HCT116 (cell line): Measurements from ENCODE around the gene DOP1A. TPM values are rescaled to one million over a fixed set of nuclear protein-coding genes. Genes with fewer than 3 reads are reported as not detected.

Experiments used
- ATAC-seq: fragments of 200-7000 bp; cut with Tn5 transposase; 2 replicates; pipeline ENCODE4 v1.9.1; 2020; ENCODE audit warnings: mild to moderate bottlenecking, moderate library complexity
- BruUV-seq: library from RNA; stranded (reverse); fragments of 400-500 nt; replicated peaks from 2 replicates; lab custom pipeline; 2021; lab: Mats Ljungman, UMichigan
- CTCF ChIA-PET: fragments of 300-600 bp; sonication (Branson Sonifier 250); formaldehyde crosslinking; loops from one replicate; lab custom pipeline; 2021; ENCODE audit warnings: antibody characterized with exemption; lab: Charles Lee
- POLR2A ChIA-PET: fragments of 300-600, 350-600 bp; sonication (Branson Sonifier 250); formaldehyde crosslinking; loops from one replicate; lab custom pipeline; 2021; ENCODE audit warnings: antibody characterized with exemption; lab: Charles Lee
- RAD21 ChIA-PET, 2 experiments: fragments of 300-600 bp; sonication (Branson Sonifier 250); formaldehyde crosslinking; loops; one replicate each; lab custom pipeline; 2023; ENCODE audit warnings: low total read pairs in 2 of 2; ENCODE audit not compliant: uncharacterized antibody in 2 of 2, unreplicated experiment in 2 of 2, low non-redundant PET in 1 of 2; lab: Charles Lee
- DNase-seq: peaks from one replicate; pipeline ENCODE4 v3.0.0-alpha.2; 2010; ENCODE audit warnings: low read depth, low spot score
- H2AFZ ChIP-seq: fragments of 200-600 bp; shearing (Covaris generic), sonication (generic); 2 replicates; pipeline ENCODE4 v1.6.1; 2017; ENCODE audit warnings: low read depth, mixed run types, mixed read lengths, antibody characterized with exemption, low read length; ENCODE audit not compliant: poor library complexity, severe bottlenecking
- H3K27ac ChIP-seq: 2 replicates; pipeline ENCODE4 v1.5.1; 2012; ENCODE audit warnings: low read depth, low read length
- H3K27me3 ChIP-seq: fragments of 200-600 bp; sonication (generic); 2 replicates; pipeline ENCODE4 v1.6.1; 2016; ENCODE audit warnings: mixed run types, low read length, mixed read lengths; ENCODE audit not compliant: insufficient read depth
- H3K36me3 ChIP-seq, 2 experiments: fragments of 200-500 bp in 1 of 2; fragments of 200-600 bp in 1 of 2; sonication (Bioruptor generic) in 1 of 2; sonication (generic) in 1 of 2; 2 replicates each; pipeline versions ENCODE4 v1.5.1 to v1.6.1; 2014 to 2016; ENCODE audit warnings: low read length in 2 of 2, inconsistent platforms in 1 of 2, mixed read lengths in 1 of 2, mixed run types in 1 of 2; ENCODE audit not compliant: insufficient read depth in 2 of 2, control insufficient read depth in 1 of 2
- H3K4me1 ChIP-seq, 2 experiments: fragments of 200-600 bp in 1 of 2; sonication (generic) in 1 of 2; 2 replicates each; pipeline versions ENCODE4 v1.5.1 to v1.6.1; 2012 to 2017; ENCODE audit warnings: low read length in 2 of 2, inconsistent platforms in 1 of 2, mild to moderate bottlenecking in 1 of 2, mixed read lengths in 1 of 2, mixed run types in 1 of 2, moderate library complexity in 1 of 2; ENCODE audit not compliant: insufficient read depth in 2 of 2, control insufficient read depth in 1 of 2
- H3K4me2 ChIP-seq: fragments of 200-600 bp; sonication (generic); 2 replicates; pipeline ENCODE4 v1.6.1; 2017; ENCODE audit warnings: mixed run types, low read length, mixed read lengths
- H3K4me3 ChIP-seq, 2 experiments: fragments of 200-600 bp in 1 of 2; sonication (generic) in 1 of 2; replicated peaks in 1 of 2; 2 replicates each; pipeline ENCODE4 v1.5.1; 2011 to 2016; ENCODE audit warnings: low read length in 2 of 2, control low read depth in 1 of 2, low read depth in 1 of 2, mild to moderate bottlenecking in 1 of 2, mixed read lengths in 1 of 2, mixed run types in 1 of 2
- H3K79me2 ChIP-seq: fragments of 200-600 bp; sonication (generic); 2 replicates; pipeline ENCODE4 v1.6.1; 2017; ENCODE audit warnings: mild to moderate bottlenecking, mixed run types, low read length, moderate library complexity, mixed read lengths; ENCODE audit not compliant: insufficient read depth
- H3K9ac ChIP-seq: fragments of 200-600 bp; sonication (generic); 2 replicates; pipeline ENCODE4 v1.6.1; 2016; ENCODE audit warnings: low read length, mixed read lengths
- H3K9me2 ChIP-seq: fragments of 200-600 bp; sonication (generic), shearing (Covaris generic); 2 replicates; pipeline ENCODE4 v1.6.1; 2017; ENCODE audit warnings: mixed run types, mild to moderate bottlenecking, moderate library complexity; ENCODE audit not compliant: insufficient read depth
- H3K9me3 ChIP-seq, 2 experiments: fragments of 200-500 bp in 1 of 2; fragments of 200-600 bp in 1 of 2; sonication (Bioruptor generic) in 1 of 2; sonication (generic) in 1 of 2; 2 replicates each; pipeline ENCODE4 v1.6.1; 2014 to 2017; ENCODE audit warnings: low read length in 2 of 2, mixed read lengths in 2 of 2, inconsistent platforms in 1 of 2, low read depth in 1 of 2, mild to moderate bottlenecking in 1 of 2, mixed run types in 1 of 2, moderate library complexity in 1 of 2; ENCODE audit not compliant: control insufficient read depth in 1 of 2, insufficient read depth in 1 of 2
- H4K20me1 ChIP-seq: fragments of 200-600 bp; sonication (generic), shearing (Covaris generic); 2 replicates; pipeline ENCODE4 v1.6.1; 2017; ENCODE audit warnings: mixed run types, mild to moderate bottlenecking, moderate library complexity; ENCODE audit not compliant: insufficient read depth
- CBX3 ChIP-seq: IDR thresholded peaks from 2 replicates; pipeline ENCODE4 v1.6.1; 2012; ENCODE audit warnings: low read depth
- CEBPB ChIP-seq: IDR thresholded peaks from 2 replicates; pipeline ENCODE4 v1.6.1; 2012; ENCODE audit warnings: low read depth
- ELF1 ChIP-seq: IDR thresholded peaks from 2 replicates; pipeline ENCODE4 v1.6.1; 2012; ENCODE audit warnings: low read depth, borderline replicate concordance
- FOSL1 ChIP-seq: IDR thresholded peaks from 2 replicates; pipeline ENCODE4 v1.6.1; 2012; ENCODE audit warnings: low read depth
- JUND ChIP-seq: IDR thresholded peaks from 2 replicates; pipeline ENCODE4 v1.6.1; 2012
- MAX ChIP-seq: IDR thresholded peaks from 2 replicates; pipeline ENCODE4 v1.6.1; 2012
- POLR2AphosphoS5 ChIP-seq: IDR thresholded peaks from 2 replicates; pipeline ENCODE4 v1.6.1; 2011; ENCODE audit warnings: mild to moderate bottlenecking, low read depth, low read length, moderate library complexity
- REST ChIP-seq: IDR thresholded peaks from 2 replicates; pipeline ENCODE4 v1.6.1; 2012; ENCODE audit warnings: low read depth
- SRF ChIP-seq: IDR thresholded peaks from 2 replicates; pipeline ENCODE4 v1.6.1; 2012; ENCODE audit warnings: low read depth
- TCF7L2 ChIP-seq: IDR thresholded peaks from 2 replicates; pipeline ENCODE4 v1.7.0; 2011; ENCODE audit warnings: borderline replicate concordance, inconsistent platforms; ENCODE audit not compliant: insufficient read depth, insufficient read length; ENCODE audit errors: extremely low read depth
- YY1 ChIP-seq: IDR thresholded peaks from 2 replicates; pipeline ENCODE4 v1.6.1; 2011; ENCODE audit warnings: low read length, low read depth, moderate library complexity, mild to moderate bottlenecking; ENCODE audit not compliant: insufficient replicate concordance; ENCODE audit errors: extremely low read depth
- ZBTB33 ChIP-seq: IDR thresholded peaks from 2 replicates; pipeline ENCODE4 v1.6.1; 2011; ENCODE audit warnings: mild to moderate bottlenecking, low read length, moderate library complexity; ENCODE audit not compliant: insufficient replicate concordance; ENCODE audit errors: extremely low read depth
- intact Hi-C: fragments of 100-400 bp; cut with micrococcal nuclease; formaldehyde crosslinking; loops from 2 replicates; pipeline ENCODE4 v1.10.0; 2022
- total RNA-seq: library from RNA; stranded (reverse); gene quantifications from one replicate; pipeline ENCODE4 v1.2.1, GENCODE V29; 2021; ENCODE audit not compliant: unreplicated experiment

DOP1A gene
- total RNA-seq, 1 experiment from 2014 or later: 7.1 TPM

- TF ChIP-seq REST (no peak), ZBTB33 (no peak), CEBPB (no peak), TCF7L2 (no peak), SRF (no peak), YY1 (no peak)
These were observed 113.0 kb downstream of the DOP1A start (continued) for GRCh38 chr6:83180426-83180950.

GRCh38 chr6:83182114-83182513 lies 114.6 kb downstream of the DOP1A start:
- no peak overlapping the region for H3K4me3 ChIP-seq
- peaks cover 40 to 44% of the 10 kb centered on the region in 2 experiments for H3K36me3 ChIP-seq
- H3K9ac ChIP-seq: no peak overlapping the region
- H3K4me2 ChIP-seq: no peak overlapping the region
- H3K4me1 ChIP-seq: no peaks in the 10 kb centered on the region
- no peak for DNase-seq
- H3K27me3 ChIP-seq: no peaks in the 10 kb centered on the region
- no TSS peak for BruUV-seq
- intact Hi-C loops: no loop called here
- no peaks in the 10 kb centered on the region for H3K9me3 ChIP-seq
- RAD21 ChIA-PET: no interaction called here
- H3K9me2 ChIP-seq: no peaks in the 10 kb centered on the region
- CTCF ChIA-PET: no interaction called here
- no peaks in the 10 kb centered on the region for H4K20me1 ChIP-seq
- H3K27ac ChIP-seq: no peak overlapping the region
- H2AFZ ChIP-seq: no peak overlapping the region
- no peak for ATAC-seq
- POLR2A ChIA-PET: no interaction called here
- no peaks in the 10 kb centered on the region for H3K79me2 ChIP-seq
- no peak for TF ChIP-seq FOSL1
- no peak for TF ChIP-seq POLR2AphosphoS5
- no peak for TF ChIP-seq ELF1
- TF ChIP-seq ZBTB33: no peak
- TF ChIP-seq JUND: no peak
- TF ChIP-seq CBX3: no peak
- no peak for TF ChIP-seq MAX
- TF ChIP-seq SRF: no peak
- no peak for TF ChIP-seq REST
